HEK293 (cell line): ENCODE measurements around the gene ASXL3.

Experiments used
- EGR2 ChIP-seq: fragments of 450-650 bp; formaldehyde crosslinking; IDR thresholded peaks from 2 replicates; pipeline ENCODE4 v1.5.1; 2016; ENCODE audit warnings: low read depth, missing biosample characterization, missing genetic modification characterization
- KLF10 ChIP-seq: fragments of 450-650 bp; IDR thresholded peaks from 2 replicates; pipeline ENCODE4 v1.5.1; 2018; ENCODE audit warnings: missing biosample characterization, mild to moderate bottlenecking, missing genetic modification characterization
- ZBTB1 ChIP-seq: fragments of 450-650 bp; formaldehyde crosslinking; IDR thresholded peaks from 2 replicates; pipeline ENCODE4 v1.5.1; 2016; ENCODE audit warnings: missing biosample characterization, missing genetic modification characterization
- ZNF274 ChIP-seq, 2 experiments: fragments of 200-500 bp in 1 of 2; fragments of 450-650 bp in 1 of 2; sonication (Bioruptor generic) in 1 of 2; formaldehyde crosslinking in 1 of 2; IDR thresholded peaks; 2 replicates each; pipeline versions ENCODE4 v1.5.1 to v1.6.1; 2014 to 2016; ENCODE audit warnings: borderline replicate concordance in 1 of 2, inconsistent platforms in 1 of 2, low read length in 1 of 2, missing biosample characterization in 1 of 2, missing genetic modification characterization in 1 of 2
- TF ChIP-seq, protein P1 (sequence below): fragments of 450-650 bp; formaldehyde crosslinking; IDR thresholded peaks from 2 replicates; pipeline ENCODE4 v1.5.1; 2016; ENCODE audit warnings: missing biosample characterization, missing genetic modification characterization
- TF ChIP-seq, protein P2 (sequence below): fragments of 450-650 bp; formaldehyde crosslinking; IDR thresholded peaks from 2 replicates; pipeline ENCODE4 v1.5.1; 2016; ENCODE audit warnings: missing biosample characterization, missing genetic modification characterization

DNA sequence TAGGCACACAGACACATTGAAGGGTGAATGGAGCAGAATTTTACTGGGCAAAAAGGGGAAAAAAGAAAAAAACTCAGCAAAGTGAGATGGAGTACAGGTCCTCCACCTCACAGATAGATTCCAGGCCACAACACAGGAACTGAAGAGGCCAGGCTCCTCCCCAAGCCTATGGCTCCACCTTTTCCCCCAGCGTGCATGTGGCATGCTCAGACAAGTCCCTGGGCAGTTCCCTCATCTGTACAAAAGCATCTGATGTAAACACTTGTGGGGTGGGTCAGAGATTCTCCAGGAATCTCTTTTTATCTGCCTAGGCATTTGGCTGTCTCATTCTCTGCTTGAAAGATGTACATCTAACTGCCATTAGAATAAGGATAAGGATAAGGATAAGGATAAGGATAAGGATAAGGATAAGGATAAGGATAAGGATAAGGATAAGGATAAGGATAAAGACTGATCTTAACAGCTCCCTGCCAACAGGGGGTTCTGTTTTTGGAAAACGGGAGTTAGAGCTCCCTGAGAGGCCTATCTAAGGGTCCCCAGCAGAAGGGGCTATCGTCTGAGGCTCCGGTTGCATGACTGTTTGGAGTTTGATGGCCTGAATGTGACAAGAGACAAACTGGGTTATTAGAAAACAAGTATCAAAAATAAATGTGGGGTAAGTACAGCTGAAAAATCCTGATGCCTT, 17.2 kb upstream of the ASXL3 start:
- TF ChIP-seq, protein P1, sequence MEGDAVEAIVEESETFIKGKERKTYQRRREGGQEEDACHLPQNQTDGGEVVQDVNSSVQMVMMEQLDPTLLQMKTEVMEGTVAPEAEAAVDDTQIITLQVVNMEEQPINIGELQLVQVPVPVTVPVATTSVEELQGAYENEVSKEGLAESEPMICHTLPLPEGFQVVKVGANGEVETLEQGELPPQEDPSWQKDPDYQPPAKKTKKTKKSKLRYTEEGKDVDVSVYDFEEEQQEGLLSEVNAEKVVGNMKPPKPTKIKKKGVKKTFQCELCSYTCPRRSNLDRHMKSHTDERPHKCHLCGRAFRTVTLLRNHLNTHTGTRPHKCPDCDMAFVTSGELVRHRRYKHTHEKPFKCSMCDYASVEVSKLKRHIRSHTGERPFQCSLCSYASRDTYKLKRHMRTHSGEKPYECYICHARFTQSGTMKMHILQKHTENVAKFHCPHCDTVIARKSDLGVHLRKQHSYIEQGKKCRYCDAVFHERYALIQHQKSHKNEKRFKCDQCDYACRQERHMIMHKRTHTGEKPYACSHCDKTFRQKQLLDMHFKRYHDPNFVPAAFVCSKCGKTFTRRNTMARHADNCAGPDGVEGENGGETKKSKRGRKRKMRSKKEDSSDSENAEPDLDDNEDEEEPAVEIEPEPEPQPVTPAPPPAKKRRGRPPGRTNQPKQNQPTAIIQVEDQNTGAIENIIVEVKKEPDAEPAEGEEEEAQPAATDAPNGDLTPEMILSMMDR (tag by site-specific recombination), result no peak
- TF ChIP-seq KLF10 (tag by site-specific recombination), result no peak
- no peak for TF ChIP-seq ZNF274 (IDR thresholded peaks at IDR 0.05; ENCODE audit: low read length)
- no peak for TF ChIP-seq ZNF274 (tag by site-specific recombination; IDR thresholded peaks at IDR 0.05; ENCODE audit: borderline replicate concordance)
- no peak for TF ChIP-seq EGR2
- no peak for TF ChIP-seq ZBTB1 (tag by site-specific recombination)
- TF ChIP-seq, protein P2, sequence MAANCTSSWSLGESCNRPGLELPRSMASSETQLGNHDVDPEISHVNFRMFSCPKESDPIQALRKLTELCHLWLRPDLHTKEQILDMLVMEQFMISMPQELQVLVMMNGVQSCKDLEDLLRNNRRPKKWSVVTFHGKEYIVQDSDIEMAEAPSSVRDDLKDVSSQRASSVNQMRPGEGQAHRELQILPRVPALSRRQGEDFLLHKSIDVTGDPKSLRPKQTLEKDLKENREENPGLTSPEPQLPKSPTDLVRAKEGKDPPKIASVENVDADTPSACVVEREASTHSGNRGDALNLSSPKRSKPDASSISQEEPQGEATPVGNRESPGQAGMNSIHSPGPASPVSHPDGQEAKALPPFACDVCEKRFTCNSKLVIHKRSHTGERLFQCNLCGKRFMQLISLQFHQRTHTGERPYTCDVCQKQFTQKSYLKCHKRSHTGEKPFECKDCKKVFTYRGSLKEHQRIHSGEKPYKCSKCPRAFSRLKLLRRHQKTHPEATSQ (tag by site-specific recombination), result no peak
